Measurements from ENCODE around the gene ANKRD16.
A peak's percentile ranks its signal among the peaks of the same experiment; 100 is the strongest.
"Not testable (repeated sequence)": the region's sequence is repeated elsewhere in the genome, so short reads cannot be mapped to it uniquely, and the experiment has no call there.

ANKRD16 gene

GRCh38 chr10:5871596-5871995 lies 18.1 kb downstream of the ANKRD16 start:
- DNase-seq, result no peak

- no peak for DNase-seq
Observed at GRCh38 chr10:5869156-5869555, 20.5 kb downstream of the ANKRD16 start.

- not testable (repeated sequence) for DNase-seq
Observed at GRCh38 chr10:5868383-5868782, 21.3 kb downstream of the ANKRD16 start.

GRCh38 chr10:5867091-5867615 lies 22.5 kb downstream of the ANKRD16 start:
- DNase-seq, result peak; percentile 12

- not testable (repeated sequence) for DNase-seq
Observed at GRCh38 chr10:5866451-5867081, 23.1 kb downstream of the ANKRD16 start.

GRCh38 chr10:5862981-5863685 lies 26.6 kb downstream of the ANKRD16 start:
- DNase-seq, result not testable (repeated sequence)

- DNase-seq, result no peak
Observed at GRCh38 chr10:5862360-5862961, 27.2 kb downstream of the ANKRD16 start.

- no peak for DNase-seq
Observed at GRCh38 chr10:5860066-5860465, 29.6 kb downstream of the ANKRD16 start.

- no peak for DNase-seq
Observed at GRCh38 chr10:5858811-5859210, 30.9 kb downstream of the ANKRD16 start.

- no peak for DNase-seq
Observed at GRCh38 chr10:5856701-5857004, 33.0 kb downstream of the ANKRD16 start.

GRCh38 chr10:5855979-5856700 lies 33.6 kb downstream of the ANKRD16 start:
- no peak for DNase-seq

- no peak for DNase-seq
Observed at GRCh38 chr10:5854131-5854475, 35.6 kb downstream of the ANKRD16 start.

GRCh38 chr10:5846667-5847066 lies 43.0 kb downstream of the ANKRD16 start:
- not testable (repeated sequence) for DNase-seq

- DNase-seq, result no peak
Observed at GRCh38 chr10:5844345-5845055, 45.2 kb downstream of the ANKRD16 start.

GRCh38 chr10:5843686-5844344 lies 45.9 kb downstream of the ANKRD16 start:
- no peak for DNase-seq

- no peak for DNase-seq
Observed at GRCh38 chr10:5841965-5842364, 47.7 kb downstream of the ANKRD16 start.

- no peak for DNase-seq
Observed at GRCh38 chr10:5840314-5841307, 49.1 kb downstream of the ANKRD16 start.

- not testable (repeated sequence) for DNase-seq
Observed at GRCh38 chr10:5836181-5836580, 53.5 kb downstream of the ANKRD16 start.

- DNase-seq, result no peak
Observed at GRCh38 chr10:5835446-5836095, 54.1 kb downstream of the ANKRD16 start.

- DNase-seq, result no peak
Observed at GRCh38 chr10:5833814-5834213, 55.9 kb downstream of the ANKRD16 start.

- DNase-seq, result no peak
Observed at GRCh38 chr10:5832946-5833345, 56.7 kb downstream of the ANKRD16 start.

All from NCI-H1105 (cell line).